Loucy (cell line): Measurements from ENCODE around the gene LAMB3.
"Not testable (repeated sequence)": the region's sequence is repeated elsewhere in the genome, so short reads cannot be mapped to it uniquely, and the experiment has no call there.

ENCODE experiments used
- H2AFZ ChIP-seq: fragments of 200-600 bp; sonication (generic); 2 replicates; pipeline ENCODE4 v1.6.0; 2016; ENCODE audit warnings: antibody characterized with exemption, mild to moderate bottlenecking, low read length, moderate library complexity
- H3F3A ChIP-seq: fragments of 200-600 bp; 2 replicates; pipeline ENCODE4 v1.6.0; 2016; ENCODE audit warnings: antibody characterized with exemption, low read depth, mild to moderate bottlenecking
- H3K27me3 ChIP-seq: fragments of 200-600 bp; sonication (generic); 2 replicates; pipeline ENCODE4 v1.6.1; 2014; ENCODE audit warnings: low read length, mild to moderate bottlenecking; ENCODE audit not compliant: insufficient read depth, poor library complexity, severe bottlenecking
- H3K36me3 ChIP-seq: fragments of 200-600 bp; sonication (generic); 2 replicates; pipeline ENCODE4 v1.6.1; 2016; ENCODE audit warnings: low read length; ENCODE audit not compliant: insufficient read depth
- H3K4me1 ChIP-seq: fragments of 200-600 bp; sonication (generic); 2 replicates; pipeline ENCODE4 v1.5.1; 2014; ENCODE audit warnings: low read length, mild to moderate bottlenecking; ENCODE audit not compliant: insufficient read depth, poor library complexity, severe bottlenecking
- H3K4me2 ChIP-seq: fragments of 200-600 bp; sonication (generic); 2 replicates; pipeline ENCODE4 v1.6.0; 2014; ENCODE audit warnings: antibody characterized with exemption, low read length, low read depth, mild to moderate bottlenecking; ENCODE audit not compliant: poor library complexity, severe bottlenecking
- H3K4me3 ChIP-seq: fragments of 200-600 bp; sonication (generic); 2 replicates; pipeline ENCODE4 v1.5.1; 2014; ENCODE audit warnings: low read length, mild to moderate bottlenecking, mixed read lengths; ENCODE audit not compliant: poor library complexity, severe bottlenecking
- H3K79me2 ChIP-seq: fragments of 200-600 bp; sonication (generic); 2 replicates; pipeline ENCODE4 v1.6.1; 2014; ENCODE audit warnings: low read length; ENCODE audit not compliant: insufficient read depth
- H3K9ac ChIP-seq: fragments of 200-600 bp; sonication (generic); 2 replicates; pipeline ENCODE4 v1.6.0; 2014; ENCODE audit warnings: mild to moderate bottlenecking, low read depth, low read length, moderate library complexity; ENCODE audit not compliant: poor library complexity, severe bottlenecking
- H3K9me2 ChIP-seq: fragments of 200-600 bp; sonication (generic); replicated peaks from 2 replicates; pipeline ENCODE4 v1.6.1; 2016; ENCODE audit warnings: low read depth, low read length, mixed read lengths
- H3K9me3 ChIP-seq: fragments of 200-600 bp; sonication (generic); 2 replicates; pipeline ENCODE4 v1.6.1; 2014; ENCODE audit warnings: mild to moderate bottlenecking, antibody characterized with exemption, low read length, low read depth; ENCODE audit not compliant: insufficient read depth
- H4K20me1 ChIP-seq: fragments of 200-600 bp; sonication (generic); 2 replicates; pipeline ENCODE4 v1.6.0; 2014; ENCODE audit warnings: antibody characterized with exemption, low read length, mild to moderate bottlenecking; ENCODE audit not compliant: insufficient read depth, poor library complexity, severe bottlenecking
- EZH2phosphoT487 ChIP-seq: fragments of 200-600 bp; IDR thresholded peaks from 2 replicates; pipeline ENCODE4 v1.6.1; 2018; ENCODE audit warnings: antibody characterized with exemption, mild to moderate bottlenecking, moderate library complexity, borderline replicate concordance
- TF ChIP-seq, protein P1 (sequence below): fragments of 200-600 bp; sonication (generic); conservative IDR thresholded peaks from 2 replicates; pipeline ENCODE4 v1.5.1; 2014; ENCODE audit warnings: mild to moderate bottlenecking, antibody characterized with exemption, low read length

The LAMB3 gene

DNA sequence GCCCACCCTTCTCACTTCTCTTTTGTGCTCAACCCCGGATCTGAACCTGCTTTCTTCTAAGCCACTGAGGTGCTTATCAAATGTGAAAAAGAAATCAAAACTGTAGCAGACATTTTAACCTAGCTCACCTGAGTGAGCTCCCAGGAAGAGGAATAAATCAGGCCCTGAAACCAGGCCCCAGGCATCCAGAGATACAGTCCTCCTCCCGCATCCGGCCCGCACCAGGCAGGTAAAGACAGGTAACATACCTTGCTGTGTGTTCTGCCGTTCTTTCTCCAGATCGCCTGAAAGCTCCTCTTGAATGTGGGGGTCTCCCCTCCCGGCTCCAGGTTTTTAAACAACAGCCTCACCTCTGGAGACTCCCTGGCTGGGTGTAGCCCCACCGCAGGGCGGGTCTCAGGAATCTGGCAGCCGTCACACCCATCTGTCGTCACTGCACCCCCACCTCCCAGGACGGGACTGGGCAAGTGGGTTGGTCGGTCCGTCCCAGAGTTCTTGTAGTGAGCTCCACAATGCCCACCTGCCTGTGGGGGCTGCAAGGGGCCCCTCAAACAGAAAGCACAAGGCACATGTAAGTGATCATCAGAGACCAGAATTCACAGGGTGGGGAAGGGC, at the start of gene LAMB3:
Gene LAMB3 (minus strand): TSS at position 305 of the 615 bp plus-strand sequence. CDS start 1,481 bp downstream, outside the sequence.
- H4K20me1 ChIP-seq = no peaks in the 10 kb centered on the region
- H3K9me3 ChIP-seq = no peaks in the 10 kb centered on the region
- H2AFZ ChIP-seq = no peak within 1 kb of the TSS
- no peaks in the 10 kb centered on the region for H3K79me2 ChIP-seq
- H3K9ac ChIP-seq = no peak within 1 kb of the TSS
- no peaks in the 10 kb centered on the region for H3K27me3 ChIP-seq
- H3K9me2 ChIP-seq = no peaks in the 10 kb centered on the region
- TF ChIP-seq EZH2phosphoT487 = no peak
- TF ChIP-seq, protein P1, sequence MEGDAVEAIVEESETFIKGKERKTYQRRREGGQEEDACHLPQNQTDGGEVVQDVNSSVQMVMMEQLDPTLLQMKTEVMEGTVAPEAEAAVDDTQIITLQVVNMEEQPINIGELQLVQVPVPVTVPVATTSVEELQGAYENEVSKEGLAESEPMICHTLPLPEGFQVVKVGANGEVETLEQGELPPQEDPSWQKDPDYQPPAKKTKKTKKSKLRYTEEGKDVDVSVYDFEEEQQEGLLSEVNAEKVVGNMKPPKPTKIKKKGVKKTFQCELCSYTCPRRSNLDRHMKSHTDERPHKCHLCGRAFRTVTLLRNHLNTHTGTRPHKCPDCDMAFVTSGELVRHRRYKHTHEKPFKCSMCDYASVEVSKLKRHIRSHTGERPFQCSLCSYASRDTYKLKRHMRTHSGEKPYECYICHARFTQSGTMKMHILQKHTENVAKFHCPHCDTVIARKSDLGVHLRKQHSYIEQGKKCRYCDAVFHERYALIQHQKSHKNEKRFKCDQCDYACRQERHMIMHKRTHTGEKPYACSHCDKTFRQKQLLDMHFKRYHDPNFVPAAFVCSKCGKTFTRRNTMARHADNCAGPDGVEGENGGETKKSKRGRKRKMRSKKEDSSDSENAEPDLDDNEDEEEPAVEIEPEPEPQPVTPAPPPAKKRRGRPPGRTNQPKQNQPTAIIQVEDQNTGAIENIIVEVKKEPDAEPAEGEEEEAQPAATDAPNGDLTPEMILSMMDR = no peak
- H3K4me3 ChIP-seq = no peak within 1 kb of the TSS
- H3K4me2 ChIP-seq = no peak within 1 kb of the TSS
- peaks cover 10% of the 10 kb centered on the region for H3K4me1 ChIP-seq
- H3K36me3 ChIP-seq = no peaks in the 10 kb centered on the region
- no peaks in the 10 kb centered on the region for H3F3A ChIP-seq

DNA sequence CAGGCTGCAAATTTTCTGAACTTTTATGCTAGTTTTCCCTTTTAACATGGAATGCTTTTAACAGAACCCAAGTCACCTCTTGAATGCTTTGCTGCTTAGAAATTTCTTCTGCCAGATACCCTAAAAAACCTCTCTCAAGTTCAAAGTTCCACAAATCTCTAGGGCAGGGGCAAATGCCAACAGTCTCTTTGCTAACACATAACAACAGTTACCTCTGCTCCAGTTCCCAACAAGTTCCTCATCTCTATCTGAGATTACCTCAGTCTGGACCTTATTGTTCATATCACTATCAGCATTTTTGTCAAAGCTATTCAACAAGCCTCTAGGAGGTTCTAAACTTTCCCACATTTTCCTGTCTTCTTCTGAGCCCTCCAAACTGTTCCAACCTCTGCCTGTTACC, 48.5 kb upstream of the LAMB3 start:
- H3K4me1 ChIP-seq, H2AFZ ChIP-seq, H3K79me2 ChIP-seq, H3K36me3 ChIP-seq, H3K4me3 ChIP-seq, H3K9me2 ChIP-seq, H3K9ac ChIP-seq, H3F3A ChIP-seq, H3K9me3 ChIP-seq, H4K20me1 ChIP-seq, H3K4me2 ChIP-seq, H3K27me3 ChIP-seq: not testable (repeated sequence)

DNA sequence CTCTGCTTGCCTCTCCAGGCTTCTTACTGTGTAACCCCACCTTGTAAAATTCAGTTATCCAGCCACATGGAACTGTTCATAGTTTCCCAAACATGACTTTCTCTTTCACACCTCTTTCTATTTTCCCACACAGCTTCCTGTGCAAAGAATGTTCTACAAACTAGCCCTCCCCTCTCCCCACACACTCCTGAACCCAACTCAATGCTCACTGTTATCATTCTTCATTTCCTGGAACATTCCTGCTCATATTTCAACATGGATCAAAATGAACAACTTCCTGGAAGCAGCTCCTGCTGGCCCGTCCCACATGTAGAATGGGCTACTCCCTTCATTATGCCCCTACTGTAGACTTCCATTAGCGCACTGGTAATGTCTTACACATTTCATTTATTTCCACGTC, 44.9 kb upstream of the LAMB3 start:
- H2AFZ ChIP-seq = no peak overlapping the region
- no peaks in the 10 kb centered on the region for H3K9me2 ChIP-seq
- no peaks in the 10 kb centered on the region for H3K27me3 ChIP-seq
- no peaks in the 10 kb centered on the region for H3K36me3 ChIP-seq
- H3F3A ChIP-seq = no peaks in the 10 kb centered on the region
- H3K79me2 ChIP-seq = no peaks in the 10 kb centered on the region
- no peak overlapping the region for H3K4me2 ChIP-seq
- peaks cover 7% of the 10 kb centered on the region for H3K4me1 ChIP-seq
- H3K9me3 ChIP-seq = no peaks in the 10 kb centered on the region
- no peak overlapping the region for H3K9ac ChIP-seq
- no peak overlapping the region for H3K4me3 ChIP-seq
- no peaks in the 10 kb centered on the region for H4K20me1 ChIP-seq
- TF ChIP-seq, protein P1 = no peak
- no peak for TF ChIP-seq EZH2phosphoT487

DNA sequence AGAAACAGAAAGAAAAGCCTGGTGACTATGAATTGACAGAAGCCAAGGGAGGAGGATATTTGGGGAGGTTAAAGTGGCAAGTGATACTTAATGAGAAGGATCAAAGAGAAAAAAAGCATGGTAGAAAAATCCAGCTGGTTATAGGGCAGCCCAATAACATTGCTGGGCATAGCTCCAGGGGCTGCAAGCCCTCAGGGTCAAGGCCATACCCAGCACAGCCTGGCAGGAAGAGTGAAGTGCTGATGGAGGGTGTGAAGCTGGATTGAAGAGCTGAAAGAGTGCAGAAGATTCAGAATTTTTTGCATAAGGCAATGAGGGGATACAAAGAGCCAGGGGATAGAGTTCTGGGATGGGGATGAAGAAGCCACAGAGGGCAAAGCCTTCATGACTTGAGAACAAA, 44.4 kb upstream of the LAMB3 start:
- Histone ChIP-seq H3K36me3 (no peaks in the 10 kb centered on the region), H3K4me2 (no peak overlapping the region), H3K4me3 (no peak overlapping the region)

More for the DNA sequence above, 44.4 kb upstream of the LAMB3 start:
- Histone ChIP-seq H3K9me2 (no peaks in the 10 kb centered on the region), H2AFZ (no peak overlapping the region), H3K27me3 (no peaks in the 10 kb centered on the region), H3F3A (no peaks in the 10 kb centered on the region), H3K9me3 (no peaks in the 10 kb centered on the region), H3K79me2 (no peaks in the 10 kb centered on the region), H3K9ac (no peak overlapping the region), H4K20me1 (no peaks in the 10 kb centered on the region), H3K4me1 (peaks cover 7% of the 10 kb centered on the region)
- TF ChIP-seq, protein P1 = no peak
- no peak for TF ChIP-seq EZH2phosphoT487
